Astrocyte (in vitro differentiated cells and primary cell): Measurements from ENCODE around the gene MRNIP. TPM values are rescaled to one million over a fixed set of nuclear protein-coding genes. Genes with fewer than 3 reads are reported as not detected.
"Not testable (repeated sequence)": the region's sequence is repeated elsewhere in the genome, so short reads cannot be mapped to it uniquely, and the experiment has no call there.

Experiments used
- DNase-seq: peaks from one replicate; pipeline ENCODE4 v3.0.0-alpha.2; 2010; ENCODE audit warnings: low read depth
- FAIRE-seq: peaks from 2 replicates; lab custom pipeline; 2011; peaks lifted over from hg19 to GRCh38; lab: Jason Lieb, UNC
- H2AFZ ChIP-seq: 2 replicates; pipeline ENCODE4 v1.6.0; 2012; ENCODE audit warnings: low read depth, low read length, inconsistent platforms
- H3K27ac ChIP-seq: 2 replicates; pipeline ENCODE4 v1.5.1; 2011; ENCODE audit warnings: low read depth, low read length, inconsistent platforms
- H3K27me3 ChIP-seq: 2 replicates; pipeline ENCODE4 v1.6.0; 2011; ENCODE audit warnings: low read length, inconsistent platforms; ENCODE audit not compliant: insufficient read depth
- H3K36me3 ChIP-seq: 2 replicates; pipeline ENCODE4 v1.5.1; 2011; ENCODE audit warnings: low read length, inconsistent platforms; ENCODE audit not compliant: insufficient read depth
- H3K4me1 ChIP-seq: 2 replicates; pipeline ENCODE4 v1.5.1; 2011; ENCODE audit warnings: low read length, inconsistent platforms; ENCODE audit not compliant: insufficient read depth
- H3K4me2 ChIP-seq: 2 replicates; pipeline ENCODE4 v1.6.0; 2012; ENCODE audit warnings: low read length, inconsistent platforms
- H3K4me3 ChIP-seq: 2 replicates; pipeline ENCODE4 v1.5.1; 2011; ENCODE audit warnings: low read depth, mild to moderate bottlenecking, low read length, inconsistent platforms; ENCODE audit not compliant: insufficient read depth
- H3K79me2 ChIP-seq: 2 replicates; pipeline ENCODE4 v1.6.0; 2012; ENCODE audit warnings: mild to moderate bottlenecking, low read length, inconsistent platforms; ENCODE audit not compliant: insufficient read depth
- H3K9ac ChIP-seq: 2 replicates; pipeline ENCODE4 v1.6.0; 2012; ENCODE audit warnings: mild to moderate bottlenecking, low read length, inconsistent platforms
- H3K9me3 ChIP-seq: 2 replicates; pipeline ENCODE4 v1.5.1; 2012; ENCODE audit warnings: low read depth, mild to moderate bottlenecking, low read length, inconsistent platforms; ENCODE audit not compliant: insufficient read depth
- H4K20me1 ChIP-seq: 2 replicates; pipeline ENCODE4 v1.6.0; 2012; ENCODE audit warnings: low read length, inconsistent platforms; ENCODE audit not compliant: insufficient read depth
- H3K27ac Mint-ChIP-seq: one replicate; pipeline ENCODE4 v1.8.0; 2021; ENCODE audit warnings: mild to moderate bottlenecking, mixed read lengths; ENCODE audit not compliant: unreplicated experiment
- H3K27me3 Mint-ChIP-seq: one replicate; pipeline ENCODE4 v1.8.0; 2021; ENCODE audit warnings: low read depth, mixed read lengths; ENCODE audit not compliant: unreplicated experiment
- H3K36me3 Mint-ChIP-seq: one replicate; pipeline ENCODE4 v1.8.0; 2021; ENCODE audit warnings: low read depth, mixed read lengths; ENCODE audit not compliant: unreplicated experiment
- H3K4me1 Mint-ChIP-seq: one replicate; pipeline ENCODE4 v1.8.0; 2021; ENCODE audit warnings: low read depth, mixed read lengths; ENCODE audit not compliant: unreplicated experiment
- H3K4me3 Mint-ChIP-seq: one replicate; pipeline ENCODE4 v1.8.0; 2021; ENCODE audit warnings: mild to moderate bottlenecking, moderate library complexity, mixed read lengths; ENCODE audit not compliant: unreplicated experiment
- H3K9me3 Mint-ChIP-seq: one replicate; pipeline ENCODE4 v1.8.0; 2021; ENCODE audit warnings: mild to moderate bottlenecking, mixed read lengths; ENCODE audit not compliant: unreplicated experiment
- EZH2 ChIP-seq: IDR thresholded peaks from 2 replicates; pipeline ENCODE4 v1.6.1; 2012; ENCODE audit warnings: mild to moderate bottlenecking, low read length, inconsistent platforms; ENCODE audit not compliant: insufficient read depth
- total RNA-seq: library from RNA; stranded (reverse); gene quantifications from 2 replicates; pipeline ENCODE4 v1.2.1, GENCODE V29; 2021
- TF ChIP-seq, protein P1 (sequence below): IDR thresholded peaks from 2 replicates; pipeline ENCODE4 v1.5.1; 2011; ENCODE audit warnings: low read depth, mild to moderate bottlenecking, inconsistent platforms, low read length, moderate library complexity; ENCODE audit not compliant: insufficient read depth

The MRNIP gene
- total RNA-seq, 1 donor from 2014 or later = 20.7 TPM

DNA sequence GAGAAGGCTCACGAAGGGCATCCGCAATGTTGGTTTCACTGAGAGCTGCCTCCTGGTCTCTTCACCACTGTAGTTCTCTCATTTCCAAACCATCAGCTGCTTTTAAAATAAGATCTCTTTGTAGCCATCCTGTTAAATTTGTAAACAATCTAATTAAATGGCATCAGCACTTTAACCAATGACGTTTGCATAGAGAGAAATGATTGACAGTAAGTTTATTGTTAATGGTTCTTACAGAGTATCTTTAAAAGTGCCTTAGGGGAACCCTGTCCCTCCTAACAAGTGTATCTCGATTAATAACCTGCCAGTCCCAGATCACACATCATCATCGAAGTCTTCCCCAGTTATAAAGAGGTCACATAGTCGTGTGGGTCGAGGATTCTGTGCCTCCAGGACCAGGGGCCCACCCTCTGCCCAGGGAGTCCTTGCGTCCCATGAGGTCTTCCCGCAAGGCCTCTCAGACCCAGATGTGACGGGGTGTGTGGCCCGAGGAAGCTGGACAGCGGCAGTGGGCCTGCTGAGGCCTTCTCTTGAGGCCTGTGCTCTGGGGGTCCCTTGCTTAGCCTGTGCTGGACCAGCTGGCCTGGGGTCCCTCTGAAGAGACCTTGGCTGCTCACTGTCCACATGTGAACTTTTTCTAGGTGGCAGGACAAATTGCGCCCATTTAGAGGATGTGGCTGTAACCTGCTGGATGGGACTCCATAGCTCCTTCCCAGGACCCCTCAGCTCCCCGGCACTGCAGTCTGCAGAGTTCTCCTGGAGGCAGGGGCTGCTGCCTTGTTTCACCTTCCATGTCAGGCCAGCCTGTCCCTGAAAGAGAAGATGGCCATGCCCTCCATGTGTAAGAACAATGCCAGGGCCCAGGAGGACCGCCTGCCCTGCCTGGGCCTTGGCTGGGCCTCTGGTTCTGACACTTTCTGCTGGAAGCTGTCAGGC is 21.3 kb downstream of the MRNIP start:
- TF ChIP-seq EZH2 = no peak
- TF ChIP-seq, protein P1, sequence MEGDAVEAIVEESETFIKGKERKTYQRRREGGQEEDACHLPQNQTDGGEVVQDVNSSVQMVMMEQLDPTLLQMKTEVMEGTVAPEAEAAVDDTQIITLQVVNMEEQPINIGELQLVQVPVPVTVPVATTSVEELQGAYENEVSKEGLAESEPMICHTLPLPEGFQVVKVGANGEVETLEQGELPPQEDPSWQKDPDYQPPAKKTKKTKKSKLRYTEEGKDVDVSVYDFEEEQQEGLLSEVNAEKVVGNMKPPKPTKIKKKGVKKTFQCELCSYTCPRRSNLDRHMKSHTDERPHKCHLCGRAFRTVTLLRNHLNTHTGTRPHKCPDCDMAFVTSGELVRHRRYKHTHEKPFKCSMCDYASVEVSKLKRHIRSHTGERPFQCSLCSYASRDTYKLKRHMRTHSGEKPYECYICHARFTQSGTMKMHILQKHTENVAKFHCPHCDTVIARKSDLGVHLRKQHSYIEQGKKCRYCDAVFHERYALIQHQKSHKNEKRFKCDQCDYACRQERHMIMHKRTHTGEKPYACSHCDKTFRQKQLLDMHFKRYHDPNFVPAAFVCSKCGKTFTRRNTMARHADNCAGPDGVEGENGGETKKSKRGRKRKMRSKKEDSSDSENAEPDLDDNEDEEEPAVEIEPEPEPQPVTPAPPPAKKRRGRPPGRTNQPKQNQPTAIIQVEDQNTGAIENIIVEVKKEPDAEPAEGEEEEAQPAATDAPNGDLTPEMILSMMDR = no peak
- Histone ChIP-seq H3K9ac (no peak overlapping the region), H2AFZ (no peak overlapping the region), H3K9me3 (no peaks in the 10 kb centered on the region), H3K27me3 (no peaks in the 10 kb centered on the region), H3K36me3 (peaks cover 32% of the 10 kb centered on the region), H3K4me1 (no peaks in the 10 kb centered on the region), H3K79me2 (no peaks in the 10 kb centered on the region), H4K20me1 (peaks cover 40% of the 10 kb centered on the region), H3K4me2 (no peak overlapping the region), H3K4me3 (no peak overlapping the region), H3K27ac (no peak overlapping the region)
- FAIRE-seq (no peak), DNase-seq (no peak)
- H3K4me1 Mint-ChIP-seq = peaks cover 16% of the 10 kb centered on the region
- peaks cover 41% of the 10 kb centered on the region for H3K36me3 Mint-ChIP-seq
- H3K27me3 Mint-ChIP-seq = no peaks in the 10 kb centered on the region
- H3K4me3 Mint-ChIP-seq = no peak overlapping the region
- no peaks in the 10 kb centered on the region for H3K9me3 Mint-ChIP-seq
- H3K27ac Mint-ChIP-seq = no peak overlapping the region

DNA sequence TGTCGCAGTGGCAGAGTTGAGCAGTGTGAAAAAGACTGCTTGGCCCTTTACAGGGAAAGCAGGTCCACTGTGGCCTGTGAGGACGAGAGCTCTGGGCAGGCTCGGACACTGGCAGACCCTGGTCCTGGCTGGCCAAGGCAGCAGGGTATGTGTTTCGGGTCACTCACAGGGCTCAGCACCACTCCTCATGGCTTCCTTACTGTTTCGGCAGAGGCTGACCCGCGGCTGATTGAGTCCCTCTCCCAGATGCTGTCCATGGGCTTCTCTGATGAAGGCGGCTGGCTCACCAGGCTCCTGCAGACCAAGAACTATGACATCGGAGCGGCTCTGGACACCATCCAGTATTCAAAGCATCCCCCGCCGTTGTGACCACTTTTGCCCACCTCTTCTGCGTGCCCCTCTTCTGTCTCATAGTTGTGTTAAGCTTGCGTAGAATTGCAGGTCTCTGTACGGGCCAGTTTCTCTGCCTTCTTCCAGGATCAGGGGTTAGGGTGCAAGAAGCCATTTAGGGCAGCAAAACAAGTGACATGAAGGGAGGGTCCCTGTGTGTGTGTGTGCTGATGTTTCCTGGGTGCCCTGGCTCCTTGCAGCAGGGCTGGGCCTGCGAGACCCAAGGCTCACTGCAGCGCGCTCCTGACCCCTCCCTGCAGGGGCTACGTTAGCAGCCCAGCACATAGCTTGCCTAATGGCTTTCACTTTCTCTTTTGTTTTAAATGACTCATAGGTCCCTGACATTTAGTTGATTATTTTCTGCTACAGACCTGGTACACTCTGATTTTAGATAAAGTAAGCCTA is 22.2 kb downstream of the MRNIP start:
- no peak overlapping the region for H3K27ac ChIP-seq
- H3K4me1 ChIP-seq = no peaks in the 10 kb centered on the region
- Mint-ChIP-seq H3K27me3 (no peaks in the 10 kb centered on the region), H3K9me3 (no peaks in the 10 kb centered on the region), H3K4me1 (peaks cover 21% of the 10 kb centered on the region), H3K27ac (no peak overlapping the region), H3K4me3 (no peak overlapping the region), H3K36me3 (peaks cover 38% of the 10 kb centered on the region)
- no peak overlapping the region for H3K4me3 ChIP-seq
- FAIRE-seq (no peak), DNase-seq (peak; percentile 25)
- no peak overlapping the region for H3K9ac ChIP-seq
- H3K4me2 ChIP-seq = no peak overlapping the region
- H3K27me3 ChIP-seq = no peaks in the 10 kb centered on the region
- no peak for TF ChIP-seq EZH2
- TF ChIP-seq, protein P1 = no peak
- no peaks in the 10 kb centered on the region for H3K9me3 ChIP-seq
- peaks cover 5% of the 10 kb centered on the region for H3K79me2 ChIP-seq
- peaks cover 35% of the 10 kb centered on the region for H3K36me3 ChIP-seq
- no peak overlapping the region for H2AFZ ChIP-seq
- H4K20me1 ChIP-seq = peaks cover 49% of the 10 kb centered on the region

DNA sequence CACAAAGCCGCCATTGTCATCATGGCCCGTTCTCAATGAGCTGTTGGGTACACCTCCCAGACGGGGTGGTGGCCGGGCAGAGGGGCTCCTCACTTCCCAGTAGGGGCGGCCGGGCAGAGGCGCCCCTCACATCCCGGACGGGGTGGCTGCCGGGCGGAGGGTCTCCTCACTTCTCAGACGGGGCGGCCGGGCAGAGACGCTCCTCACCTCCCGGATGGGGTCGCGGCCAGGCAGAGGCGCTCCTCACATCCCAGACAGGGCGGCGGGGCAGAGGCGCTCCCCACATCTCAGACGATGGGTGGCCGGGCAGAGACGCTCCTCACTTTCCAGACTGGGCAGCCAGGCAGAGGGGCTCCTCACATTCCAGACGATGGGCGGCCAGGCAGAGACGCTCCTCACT is 23.7 kb downstream of the MRNIP start:
- Histone ChIP-seq H3K36me3 (peaks cover 45% of the 10 kb centered on the region), H4K20me1 (peaks cover 62% of the 10 kb centered on the region)
- not testable (repeated sequence) for H3K27me3 ChIP-seq, H3K9ac ChIP-seq, H3K4me1 ChIP-seq, H3K27ac ChIP-seq, H3K27me3 Mint-ChIP-seq, H3K4me3 Mint-ChIP-seq, H3K9me3 Mint-ChIP-seq, H3K4me3 ChIP-seq, H3K9me3 ChIP-seq, H2AFZ ChIP-seq, H3K79me2 ChIP-seq, DNase-seq, H3K4me2 ChIP-seq, FAIRE-seq, H3K27ac Mint-ChIP-seq
- Mint-ChIP-seq H3K4me1 (peaks cover 21% of the 10 kb centered on the region), H3K36me3 (peaks cover 39% of the 10 kb centered on the region)
